ENCODE results near the gene NDUFA3. TPM values are rescaled to one million over a fixed set of nuclear protein-coding genes. Genes with fewer than 3 reads are reported as not detected.

The NDUFA3 gene
- total and polyA plus RNA-seq, 10 of the 15 experiments (the other 5 are each of a cell fraction or from before 2014, with no cell fraction given), result 40.0 to 335 (median 153) TPM

DNA sequence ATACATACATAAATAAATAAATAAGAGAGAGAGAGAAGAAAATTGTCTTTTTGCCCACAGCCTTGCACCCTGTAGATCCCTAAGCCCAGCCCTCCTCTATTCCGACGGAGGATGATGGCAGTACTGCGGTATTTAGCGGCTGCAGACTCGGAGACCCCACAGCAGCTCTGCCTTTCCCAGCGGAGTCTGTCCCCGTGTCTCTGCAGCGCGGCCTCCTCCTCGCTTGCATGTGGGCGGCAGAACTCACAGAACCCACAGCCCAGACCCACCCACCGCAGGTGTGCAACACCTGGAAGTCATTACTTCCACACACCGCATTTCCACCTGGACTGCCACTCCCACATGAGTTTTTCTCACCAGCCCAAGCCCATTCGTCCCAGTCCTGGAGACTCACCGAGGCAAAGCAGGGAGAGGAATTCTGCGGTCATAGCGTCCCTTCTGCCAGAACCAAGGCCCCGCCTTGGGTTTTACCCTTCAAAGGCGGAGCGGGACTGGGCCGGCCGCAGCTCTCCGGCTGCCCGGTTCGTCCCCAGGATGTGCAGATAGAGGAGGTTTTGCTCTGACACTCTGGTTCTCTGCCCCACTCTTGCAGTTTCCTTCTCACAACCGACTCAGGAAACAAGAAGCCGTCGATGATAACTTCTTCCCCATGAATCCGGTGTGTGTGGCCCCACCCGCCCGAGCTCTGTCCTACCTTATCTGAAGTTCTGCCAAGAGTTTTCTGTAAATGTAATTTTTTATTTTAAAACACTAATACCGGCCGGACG lies 39.1 kb upstream of the NDUFA3 start, which contains the start of gene VSTM1:
Gene VSTM1, minus strand, starts transcription at position 548 of the 767 bp plus-strand sequence. Its CDS starts 120 bp downstream, at position 428.
- H3K27ac ChIP-seq (ENCODE audit: control insufficient read depth, insufficient read depth), result no peak within 1 kb of the TSS
- no peak for ATAC-seq
- H2AFZ ChIP-seq (ENCODE audit: control insufficient read depth, low read depth, low read length), result no peak within 1 kb of the TSS
- H4K20me1 ChIP-seq (ENCODE audit: control insufficient read depth, insufficient read depth), result no peaks in the 10 kb centered on the region
- no peaks in the 10 kb centered on the region for H3K4me1 ChIP-seq (ENCODE audit: control insufficient read depth, insufficient read depth, low read length)
- POLR2A ChIA-PET, result no interaction called here
- no peaks in the 10 kb centered on the region for H3K79me2 ChIP-seq (ENCODE audit: control insufficient read depth, insufficient read depth, low read length)
- TF ChIP-seq TAF1 (IDR thresholded peaks at IDR 0.05; ENCODE audit: borderline replicate concordance, low read depth, low read length) (no peak), MEF2B (IDR thresholded peaks at IDR 0.05; ENCODE audit: partially characterized antibody, poor library complexity, severe bottlenecking) (no peak)
- in situ Hi-C loops (cut with MboI), result no loop called here
- H3K27me3 ChIP-seq (replicated peaks in 1 of 2; ENCODE audit: control insufficient read depth in 2 of 2, insufficient read depth in 2 of 2, low read length in 1 of 2), result no peaks in the 10 kb centered on the region
- 55% methylated on average over 34 of the region's 34 CpGs for WGBS (ENCODE audit: insufficient coverage, insufficient replicate concordance, low lambda C conversion rate, missing lambda C conversion rate)
- no peak within 1 kb of the TSS for H3K4me3 ChIP-seq
- intact Hi-C loops (cut with micrococcal nuclease; ENCODE audit: unreplicated experiment), result no loop called here
- RAD21 ChIA-PET (ENCODE audit: unreplicated experiment), result no interaction called here
- FAIRE-seq, result no peak
- no TSS peak for BruUV-seq (replicated peaks)
- DNase-seq (ENCODE audit: low read depth, low spot score), result no peak
- no peak within 1 kb of the TSS for H3K9ac ChIP-seq (ENCODE audit: control insufficient read depth, insufficient read depth, low read length)
- no peaks in the 10 kb centered on the region; the same call in 2 of the 3 replicates for H3K9me3 ChIP-seq (replicated peaks; ENCODE audit: control insufficient read depth, insufficient read depth, low read length)
- SMC1A ChIA-PET (ENCODE audit: uncharacterized antibody, unreplicated experiment), result no interaction called here
- CTCF ChIA-PET, result no interaction called here
- H3K36me3 ChIP-seq (ENCODE audit: control insufficient read depth in 2 of 2, insufficient read depth in 2 of 2, low read length in 1 of 2), result no peaks in the 10 kb centered on the region
- no peak within 1 kb of the TSS for H3K4me2 ChIP-seq (ENCODE audit: control insufficient read depth, insufficient read depth)

DNA sequence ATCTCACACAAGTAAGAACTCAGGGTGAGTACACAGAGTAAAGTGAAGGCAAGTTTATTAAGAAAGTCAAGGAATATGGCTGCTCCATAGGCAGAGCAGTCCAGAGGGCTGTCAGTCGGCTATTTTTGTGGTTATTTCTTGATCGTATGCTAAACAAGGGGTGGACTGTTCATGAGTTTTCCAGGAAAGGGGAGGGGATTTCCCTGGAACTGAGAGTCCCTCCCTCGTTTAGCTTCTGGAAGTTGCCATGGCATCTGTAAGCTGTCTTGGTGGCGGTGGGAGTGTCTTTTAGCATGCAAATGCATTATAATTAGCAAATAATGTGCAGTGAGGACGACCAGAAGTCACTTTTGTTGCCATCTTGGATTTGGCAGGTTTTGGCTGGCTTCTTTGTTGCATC lies 33.2 kb upstream of the NDUFA3 start:
- H3K4me3 ChIP-seq, result no peak overlapping the region
- intact Hi-C loops (cut with micrococcal nuclease; ENCODE audit: unreplicated experiment), result no loop called here
- no peak overlapping the region for H3K9ac ChIP-seq (ENCODE audit: control insufficient read depth, insufficient read depth, low read length)
- H3K4me2 ChIP-seq (ENCODE audit: control insufficient read depth, insufficient read depth), result no peak overlapping the region
- H3K27ac ChIP-seq (ENCODE audit: control insufficient read depth, insufficient read depth), result no peak overlapping the region
- H3K9me3 ChIP-seq (replicated peaks; ENCODE audit: control insufficient read depth, insufficient read depth, low read length), result no peaks in the 10 kb centered on the region; the same call in 2 of the 3 replicates
- H4K20me1 ChIP-seq (ENCODE audit: control insufficient read depth, insufficient read depth), result no peaks in the 10 kb centered on the region
- CTCF ChIA-PET, result no interaction called here
- no peak overlapping the region for H2AFZ ChIP-seq (ENCODE audit: control insufficient read depth, low read depth, low read length)
- no peaks in the 10 kb centered on the region for H3K27me3 ChIP-seq (replicated peaks in 1 of 2; ENCODE audit: control insufficient read depth in 2 of 2, insufficient read depth in 2 of 2, low read length in 1 of 2)
- H3K4me1 ChIP-seq (ENCODE audit: control insufficient read depth, insufficient read depth, low read length), result no peaks in the 10 kb centered on the region
- RAD21 ChIA-PET (ENCODE audit: unreplicated experiment), result no interaction called here
- TF ChIP-seq BCL3 (IDR thresholded peaks at IDR 0.05; ENCODE audit: borderline replicate concordance, insufficient read depth, low read depth, low read length, poor library complexity, severe bottlenecking) (no peak), MYB (IDR thresholded peaks at IDR 0.05; ENCODE audit: borderline replicate concordance, low read depth, low read length) (no peak), STAT3 (IDR thresholded peaks at IDR 0.05; ENCODE audit: low read depth, low read length) (no peak), HDAC2 (IDR thresholded peaks at IDR 0.05) (no peak), RCOR1 (conservative IDR thresholded peaks at IDR 0.05; ENCODE audit: low read depth, low read length) (no peak), CHD2 (IDR thresholded peaks at IDR 0.05; ENCODE audit: borderline replicate concordance, low read depth, low read length) (no peak), FOS (IDR thresholded peaks at IDR 0.05; ENCODE audit: borderline replicate concordance, extremely low read depth, insufficient read length) (no peak), WRNIP1 (IDR thresholded peaks at IDR 0.05; ENCODE audit: borderline replicate concordance, low read depth, low read length) (no peak)
- TF ChIP-seq, protein P1, sequence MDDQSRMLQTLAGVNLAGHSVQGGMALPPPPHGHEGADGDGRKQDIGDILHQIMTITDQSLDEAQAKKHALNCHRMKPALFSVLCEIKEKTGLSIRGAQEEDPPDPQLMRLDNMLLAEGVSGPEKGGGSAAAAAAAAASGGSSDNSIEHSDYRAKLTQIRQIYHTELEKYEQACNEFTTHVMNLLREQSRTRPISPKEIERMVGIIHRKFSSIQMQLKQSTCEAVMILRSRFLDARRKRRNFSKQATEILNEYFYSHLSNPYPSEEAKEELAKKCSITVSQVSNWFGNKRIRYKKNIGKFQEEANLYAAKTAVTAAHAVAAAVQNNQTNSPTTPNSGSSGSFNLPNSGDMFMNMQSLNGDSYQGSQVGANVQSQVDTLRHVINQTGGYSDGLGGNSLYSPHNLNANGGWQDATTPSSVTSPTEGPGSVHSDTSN (IDR thresholded peaks at IDR 0.05; ENCODE audit: insufficient replicate concordance, low read depth, low read length), result no peak
- TF ChIP-seq, protein P2, sequence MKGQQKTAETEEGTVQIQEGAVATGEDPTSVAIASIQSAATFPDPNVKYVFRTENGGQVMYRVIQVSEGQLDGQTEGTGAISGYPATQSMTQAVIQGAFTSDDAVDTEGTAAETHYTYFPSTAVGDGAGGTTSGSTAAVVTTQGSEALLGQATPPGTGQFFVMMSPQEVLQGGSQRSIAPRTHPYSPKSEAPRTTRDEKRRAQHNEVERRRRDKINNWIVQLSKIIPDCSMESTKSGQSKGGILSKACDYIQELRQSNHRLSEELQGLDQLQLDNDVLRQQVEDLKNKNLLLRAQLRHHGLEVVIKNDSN (IDR thresholded peaks at IDR 0.05; ENCODE audit: borderline replicate concordance, extremely low read length, insufficient read depth, low read depth, low read length), result no peak
- no TSS peak for BruUV-seq (replicated peaks)
- ATAC-seq (no peak), FAIRE-seq (no peak), DNase-seq (ENCODE audit: low read depth, low spot score) (no peak)
- H3K79me2 ChIP-seq (ENCODE audit: control insufficient read depth, insufficient read depth, low read length), result no peaks in the 10 kb centered on the region
- POLR2A ChIA-PET, result no interaction called here
- SMC1A ChIA-PET (ENCODE audit: uncharacterized antibody, unreplicated experiment), result no interaction called here
- no peaks in the 10 kb centered on the region for H3K36me3 ChIP-seq (ENCODE audit: control insufficient read depth in 2 of 2, insufficient read depth in 2 of 2, low read length in 1 of 2)
- 11% methylated on average over 5 of the region's 5 CpGs for WGBS (ENCODE audit: insufficient coverage, insufficient replicate concordance, low lambda C conversion rate, missing lambda C conversion rate)
- in situ Hi-C loops (cut with MboI), result no loop called here
